ENCODE results near the gene DCBLD2. TPM values are rescaled to one million over a fixed set of nuclear protein-coding genes. Genes with fewer than 3 reads are reported as not detected.
"Not testable (repeated sequence)": the region's sequence is repeated elsewhere in the genome, so short reads cannot be mapped to it uniquely, and the experiment has no call there.

DCBLD2 gene
- total RNA-seq, 1 donor from 2014 or later, result 2.3 TPM

- Mint-ChIP-seq H3K27me3 (ENCODE audit: insufficient read depth) (no peaks in the 10 kb centered on the region), H3K9me3 (no peaks in the 10 kb centered on the region), H3K4me3 (no peak overlapping the region), H3K4me1 (ENCODE audit: low read depth) (no peaks in the 10 kb centered on the region), H3K36me3 (ENCODE audit: low read depth) (peaks cover 2% of the 10 kb centered on the region), H3K27ac (no peak overlapping the region)
- intact Hi-C loops (cut with micrococcal nuclease), result no loop called here
- DNase-seq (ENCODE audit: low spot score), result no peak
Measured at GRCh38 chr3:98886525-98886924, 15.0 kb downstream of the DCBLD2 start.

GRCh38 chr3:98885851-98886250, 15.6 kb downstream of the DCBLD2 start:
- no peaks in the 10 kb centered on the region for H3K9me3 Mint-ChIP-seq
- peaks cover 2% of the 10 kb centered on the region for H3K36me3 Mint-ChIP-seq (ENCODE audit: low read depth)
- no peaks in the 10 kb centered on the region for H3K27me3 Mint-ChIP-seq (ENCODE audit: insufficient read depth)
- intact Hi-C loops (cut with micrococcal nuclease), result no loop called here
- H3K4me3 Mint-ChIP-seq, result no peak overlapping the region
- no peaks in the 10 kb centered on the region for H3K4me1 Mint-ChIP-seq (ENCODE audit: low read depth)
- no peak overlapping the region for H3K27ac Mint-ChIP-seq
- DNase-seq (ENCODE audit: low spot score), result no peak

GRCh38 chr3:98884675-98885371, 16.7 kb downstream of the DCBLD2 start:
- H3K9me3 Mint-ChIP-seq, result no peaks in the 10 kb centered on the region
- intact Hi-C loops (cut with micrococcal nuclease), result no loop called here
- no peaks in the 10 kb centered on the region for H3K4me1 Mint-ChIP-seq (ENCODE audit: low read depth)
- no peaks in the 10 kb centered on the region for H3K27me3 Mint-ChIP-seq (ENCODE audit: insufficient read depth)
- no peak for DNase-seq (ENCODE audit: low spot score)
- H3K27ac Mint-ChIP-seq, result no peak overlapping the region
- H3K4me3 Mint-ChIP-seq, result no peak overlapping the region
- H3K36me3 Mint-ChIP-seq (ENCODE audit: low read depth), result peaks cover 2% of the 10 kb centered on the region

GRCh38 chr3:98882614-98883333, 18.7 kb downstream of the DCBLD2 start:
- H3K27ac Mint-ChIP-seq; H3K4me3 Mint-ChIP-seq; intact Hi-C loops (cut with micrococcal nuclease); H3K27me3 Mint-ChIP-seq (ENCODE audit: insufficient read depth); H3K36me3 Mint-ChIP-seq (ENCODE audit: low read depth); H3K9me3 Mint-ChIP-seq; H3K4me1 Mint-ChIP-seq (ENCODE audit: low read depth); DNase-seq (ENCODE audit: low spot score): not testable (repeated sequence)

- Mint-ChIP-seq H3K27ac (no peak overlapping the region), H3K4me1 (ENCODE audit: low read depth) (no peaks in the 10 kb centered on the region), H3K4me3 (no peak overlapping the region), H3K9me3 (no peaks in the 10 kb centered on the region), H3K36me3 (ENCODE audit: low read depth) (no peaks in the 10 kb centered on the region), H3K27me3 (ENCODE audit: insufficient read depth) (no peaks in the 10 kb centered on the region)
- DNase-seq (ENCODE audit: low spot score), result no peak
- intact Hi-C loops (cut with micrococcal nuclease), result no loop called here
Measured at GRCh38 chr3:98877132-98877531, 24.4 kb downstream of the DCBLD2 start.

- Mint-ChIP-seq H3K36me3 (ENCODE audit: low read depth) (no peaks in the 10 kb centered on the region), H3K27ac (no peak overlapping the region), H3K4me1 (ENCODE audit: low read depth) (no peaks in the 10 kb centered on the region), H3K27me3 (ENCODE audit: insufficient read depth) (no peaks in the 10 kb centered on the region), H3K4me3 (no peak overlapping the region), H3K9me3 (no peaks in the 10 kb centered on the region)
- no peak for DNase-seq (ENCODE audit: low spot score)
- intact Hi-C loops (cut with micrococcal nuclease), result no loop called here
Measured at GRCh38 chr3:98875535-98875934, 26.0 kb downstream of the DCBLD2 start.

GRCh38 chr3:98874602-98875249, 26.8 kb downstream of the DCBLD2 start:
- no peak overlapping the region for H3K27ac Mint-ChIP-seq
- no peaks in the 10 kb centered on the region for H3K4me1 Mint-ChIP-seq (ENCODE audit: low read depth)
- intact Hi-C loops (cut with micrococcal nuclease), result no loop called here
- H3K36me3 Mint-ChIP-seq (ENCODE audit: low read depth), result no peaks in the 10 kb centered on the region
- no peaks in the 10 kb centered on the region for H3K27me3 Mint-ChIP-seq (ENCODE audit: insufficient read depth)
- DNase-seq (ENCODE audit: low spot score), result no peak
- H3K4me3 Mint-ChIP-seq, result no peak overlapping the region
- no peaks in the 10 kb centered on the region for H3K9me3 Mint-ChIP-seq

GRCh38 chr3:98869391-98869790, 32.1 kb downstream of the DCBLD2 start:
- Mint-ChIP-seq H3K4me3 (no peak overlapping the region), H3K27ac (no peak overlapping the region), H3K27me3 (ENCODE audit: insufficient read depth) (no peaks in the 10 kb centered on the region), H3K9me3 (peaks cover 9% of the 10 kb centered on the region), H3K4me1 (ENCODE audit: low read depth) (no peaks in the 10 kb centered on the region), H3K36me3 (ENCODE audit: low read depth) (no peaks in the 10 kb centered on the region)
- intact Hi-C loops (cut with micrococcal nuclease), result no loop called here
- DNase-seq (ENCODE audit: low spot score), result no peak

- peaks cover 28% of the 10 kb centered on the region for H3K9me3 Mint-ChIP-seq
- DNase-seq (ENCODE audit: low spot score); H3K27ac Mint-ChIP-seq; intact Hi-C loops (cut with micrococcal nuclease); H3K36me3 Mint-ChIP-seq (ENCODE audit: low read depth); H3K4me3 Mint-ChIP-seq; H3K4me1 Mint-ChIP-seq (ENCODE audit: low read depth); H3K27me3 Mint-ChIP-seq (ENCODE audit: insufficient read depth): not testable (repeated sequence)
Measured at GRCh38 chr3:98857971-98858370, 43.5 kb downstream of the DCBLD2 start.

GRCh38 chr3:98857258-98857657, 44.2 kb downstream of the DCBLD2 start:
- H3K36me3 Mint-ChIP-seq (ENCODE audit: low read depth); H3K4me1 Mint-ChIP-seq (ENCODE audit: low read depth); H3K27ac Mint-ChIP-seq; H3K27me3 Mint-ChIP-seq (ENCODE audit: insufficient read depth); H3K4me3 Mint-ChIP-seq; intact Hi-C loops (cut with micrococcal nuclease); DNase-seq (ENCODE audit: low spot score): not testable (repeated sequence)
- H3K9me3 Mint-ChIP-seq, result peaks cover 28% of the 10 kb centered on the region

- Mint-ChIP-seq H3K4me3 (no peak overlapping the region), H3K4me1 (ENCODE audit: low read depth) (no peaks in the 10 kb centered on the region), H3K27me3 (ENCODE audit: insufficient read depth) (no peaks in the 10 kb centered on the region), H3K36me3 (ENCODE audit: low read depth) (no peaks in the 10 kb centered on the region), H3K9me3 (peaks cover 25% of the 10 kb centered on the region), H3K27ac (no peak overlapping the region)
- intact Hi-C loops (cut with micrococcal nuclease), result no loop called here
- no peak for DNase-seq (ENCODE audit: low spot score)
Measured at GRCh38 chr3:98856724-98857123, 44.8 kb downstream of the DCBLD2 start.

GRCh38 chr3:98855806-98856400, 45.6 kb downstream of the DCBLD2 start:
- intact Hi-C loops (cut with micrococcal nuclease), result no loop called here
- H3K36me3 Mint-ChIP-seq (ENCODE audit: low read depth), result no peaks in the 10 kb centered on the region
- no peak overlapping the region for H3K4me3 Mint-ChIP-seq
- no peaks in the 10 kb centered on the region for H3K4me1 Mint-ChIP-seq (ENCODE audit: low read depth)
- H3K27ac Mint-ChIP-seq, result no peak overlapping the region
- H3K27me3 Mint-ChIP-seq (ENCODE audit: insufficient read depth), result no peaks in the 10 kb centered on the region
- DNase-seq (ENCODE audit: low spot score), result no peak
- H3K9me3 Mint-ChIP-seq, result peaks cover 17% of the 10 kb centered on the region

GRCh38 chr3:98848108-98848507, 53.4 kb downstream of the DCBLD2 start:
- intact Hi-C loops (cut with micrococcal nuclease), result no loop called here
- H3K36me3 Mint-ChIP-seq (ENCODE audit: low read depth), result no peaks in the 10 kb centered on the region
- H3K4me1 Mint-ChIP-seq (ENCODE audit: low read depth), result no peaks in the 10 kb centered on the region
- no peak overlapping the region for H3K27ac Mint-ChIP-seq
- no peaks in the 10 kb centered on the region for H3K27me3 Mint-ChIP-seq (ENCODE audit: insufficient read depth)
- H3K4me3 Mint-ChIP-seq, result no peak overlapping the region
- DNase-seq (ENCODE audit: low spot score), result no peak
- no peaks in the 10 kb centered on the region for H3K9me3 Mint-ChIP-seq
